OCI-LY7 (cell line): ENCODE results near the gene OR2W1. TPM values are rescaled to one million over a fixed set of nuclear protein-coding genes. Genes with fewer than 3 reads are reported as not detected.

Source experiments
- BruUV-seq: library from RNA; stranded (reverse); fragments of 400-500 nt; replicated peaks from 2 replicates; lab custom pipeline; 2021; lab: Mats Ljungman, UMichigan
- CTCF ChIA-PET: fragments of 300-600 bp; sonication (Branson Sonifier 250); formaldehyde crosslinking; loops from one replicate; lab custom pipeline; 2022; ENCODE audit warnings: antibody characterized with exemption; ENCODE audit not compliant: unreplicated experiment; lab: Charles Lee
- POLR2A ChIA-PET: fragments of 300-600 bp; sonication (Branson Sonifier 250); formaldehyde crosslinking; loops from one replicate; lab custom pipeline; 2022; ENCODE audit warnings: antibody characterized with exemption; lab: Charles Lee
- DNase-seq: peaks from one replicate; pipeline ENCODE4 v3.0.0-alpha.2; 2015; ENCODE audit warnings: low spot score
- H2AFZ ChIP-seq: fragments of 200-600 bp; sonication (generic), shearing (Covaris generic); 2 replicates; pipeline ENCODE4 v1.6.1; 2014; ENCODE audit warnings: mild to moderate bottlenecking, antibody characterized with exemption, low read length, moderate library complexity
- H3K27ac ChIP-seq: fragments of 200-600 bp; sonication (generic); 2 replicates; pipeline ENCODE4 v1.5.1; 2014; ENCODE audit warnings: mixed run types, low read depth, mild to moderate bottlenecking, moderate library complexity, low read length, inconsistent platforms; ENCODE audit not compliant: poor library complexity, severe bottlenecking
- H3K36me3 ChIP-seq: fragments of 200-600 bp; sonication (generic); 2 replicates; pipeline ENCODE4 v1.6.1; 2014; ENCODE audit warnings: mild to moderate bottlenecking, antibody characterized with exemption, low read length, moderate library complexity, mixed read lengths; ENCODE audit not compliant: insufficient read depth
- H3K4me1 ChIP-seq: fragments of 200-600 bp; sonication (generic); 2 replicates; pipeline ENCODE4 v1.5.1; 2014; ENCODE audit warnings: mild to moderate bottlenecking, low read length; ENCODE audit not compliant: insufficient read depth, poor library complexity, severe bottlenecking
- H3K4me2 ChIP-seq: fragments of 200-600 bp; sonication (generic); 2 replicates; pipeline ENCODE4 v1.6.1; 2014; ENCODE audit warnings: mild to moderate bottlenecking, low read length
- H3K4me3 ChIP-seq: fragments of 200-600 bp; sonication (generic); 2 replicates; pipeline ENCODE4 v1.5.1; 2014; ENCODE audit warnings: mild to moderate bottlenecking, low read depth, low read length; ENCODE audit not compliant: poor library complexity, severe bottlenecking
- H3K79me2 ChIP-seq: fragments of 200-600 bp; sonication (generic); 2 replicates; pipeline ENCODE4 v1.6.1; 2016; ENCODE audit warnings: low read depth, mild to moderate bottlenecking, low read length, moderate library complexity, mixed read lengths; ENCODE audit not compliant: insufficient read depth
- H3K9me2 ChIP-seq: fragments of 200-600 bp; sonication (generic); 2 replicates; pipeline ENCODE4 v1.6.1; 2016; ENCODE audit warnings: mild to moderate bottlenecking, low read length, mixed read lengths; ENCODE audit not compliant: insufficient read depth
- H3K9me3 ChIP-seq: fragments of 200-600 bp; sonication (generic); 2 replicates; pipeline ENCODE4 v1.6.1; 2014; ENCODE audit warnings: mild to moderate bottlenecking, mixed run types, low read length, mixed read lengths
- H4K20me1 ChIP-seq: fragments of 200-600 bp; sonication (generic); 2 replicates; pipeline ENCODE4 v1.6.1; 2014; ENCODE audit warnings: mild to moderate bottlenecking, antibody characterized with exemption, low read length, moderate library complexity, mixed read lengths; ENCODE audit not compliant: insufficient read depth
- EZH2phosphoT487 ChIP-seq: fragments of 200-600 bp; sonication (generic); IDR thresholded peaks from 2 replicates; pipeline ENCODE4 v1.6.1; 2018; ENCODE audit warnings: low read depth, borderline replicate concordance, mild to moderate bottlenecking, mixed run types, antibody characterized with exemption, low read length, moderate library complexity, mixed read lengths
- intact Hi-C: fragments of 100-400 bp; cut with micrococcal nuclease; formaldehyde crosslinking; loops from one replicate; pipeline ENCODE4 v1.10.0; 2022; ENCODE audit not compliant: unreplicated experiment
- total RNA-seq, 2 experiments: library from RNA; depleted of rRNA in 1 of 2; stranded (reverse); fragments of >200 nt in 1 of 2; shearing (Covaris generic) in 1 of 2; gene quantifications; 2 replicates each; pipeline ENCODE4 v1.2.3, GENCODE V29; 2014 to 2022
- TF ChIP-seq, protein P1 (sequence below): fragments of 200-600 bp; sonication (generic); conservative IDR thresholded peaks from 2 replicates; pipeline ENCODE4 v1.5.1; 2014; ENCODE audit warnings: mild to moderate bottlenecking, antibody characterized with exemption, low read length, moderate library complexity, mixed read lengths

Gene OR2W1
- total RNA-seq, 2 experiments from 2014 or later, result not detected

DNA sequence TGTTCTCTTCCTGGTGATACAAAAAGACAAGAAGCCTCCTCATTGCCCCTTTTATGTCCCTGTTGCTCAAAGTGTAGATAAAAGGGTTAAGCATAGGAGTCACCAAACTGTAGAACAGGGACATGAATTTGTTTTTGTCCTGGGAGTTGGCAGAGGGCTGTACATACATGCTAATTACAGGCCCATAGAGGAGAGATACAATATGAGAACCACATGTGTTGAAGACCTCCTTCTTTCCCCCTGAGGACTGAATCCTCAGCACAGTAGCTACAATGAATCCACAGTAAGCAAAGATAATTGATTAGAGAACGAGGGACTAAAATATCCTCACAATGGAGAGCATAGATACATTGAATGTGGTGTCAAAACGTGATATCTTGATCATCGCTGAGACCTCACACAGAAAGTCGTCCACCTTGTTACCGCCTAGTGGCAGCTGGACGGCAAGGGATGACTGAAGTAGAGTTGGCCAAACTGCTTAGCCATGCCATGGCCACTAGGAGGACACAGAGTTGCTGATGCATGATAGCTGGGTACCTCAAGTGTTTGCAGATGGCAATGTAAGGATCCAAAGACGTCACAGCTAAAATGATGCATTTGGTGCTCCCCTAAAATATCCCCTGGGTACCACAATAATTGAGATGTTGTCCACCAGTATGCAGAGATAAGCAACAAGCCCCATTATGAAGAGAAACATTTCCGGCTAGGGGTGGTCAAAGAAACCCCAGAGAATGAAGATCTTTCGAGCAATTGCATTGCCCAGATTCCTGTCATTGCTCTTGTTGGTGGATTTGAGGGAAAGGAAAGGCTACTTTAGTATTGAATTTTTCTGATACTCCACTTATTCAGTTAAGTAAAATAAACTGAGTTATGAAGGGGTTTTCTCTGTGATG is 27.1 kb upstream of the OR2W1 start:
- ChIA-PET CTCF (no interaction called here), POLR2A (no interaction called here)
- H3K4me1 ChIP-seq, result no peaks in the 10 kb centered on the region
- no peaks in the 10 kb centered on the region for H4K20me1 ChIP-seq
- H3K9me3 ChIP-seq, result no peaks in the 10 kb centered on the region
- intact Hi-C loops, result no loop called here
- no peaks in the 10 kb centered on the region for H3K9me2 ChIP-seq
- no TSS peak for BruUV-seq
- no peaks in the 10 kb centered on the region for H3K79me2 ChIP-seq
- no peak overlapping the region for H3K4me2 ChIP-seq
- no peak overlapping the region for H2AFZ ChIP-seq
- H3K27ac ChIP-seq, result no peak overlapping the region
- DNase-seq, result peak; percentile 12
- TF ChIP-seq, protein P1, sequence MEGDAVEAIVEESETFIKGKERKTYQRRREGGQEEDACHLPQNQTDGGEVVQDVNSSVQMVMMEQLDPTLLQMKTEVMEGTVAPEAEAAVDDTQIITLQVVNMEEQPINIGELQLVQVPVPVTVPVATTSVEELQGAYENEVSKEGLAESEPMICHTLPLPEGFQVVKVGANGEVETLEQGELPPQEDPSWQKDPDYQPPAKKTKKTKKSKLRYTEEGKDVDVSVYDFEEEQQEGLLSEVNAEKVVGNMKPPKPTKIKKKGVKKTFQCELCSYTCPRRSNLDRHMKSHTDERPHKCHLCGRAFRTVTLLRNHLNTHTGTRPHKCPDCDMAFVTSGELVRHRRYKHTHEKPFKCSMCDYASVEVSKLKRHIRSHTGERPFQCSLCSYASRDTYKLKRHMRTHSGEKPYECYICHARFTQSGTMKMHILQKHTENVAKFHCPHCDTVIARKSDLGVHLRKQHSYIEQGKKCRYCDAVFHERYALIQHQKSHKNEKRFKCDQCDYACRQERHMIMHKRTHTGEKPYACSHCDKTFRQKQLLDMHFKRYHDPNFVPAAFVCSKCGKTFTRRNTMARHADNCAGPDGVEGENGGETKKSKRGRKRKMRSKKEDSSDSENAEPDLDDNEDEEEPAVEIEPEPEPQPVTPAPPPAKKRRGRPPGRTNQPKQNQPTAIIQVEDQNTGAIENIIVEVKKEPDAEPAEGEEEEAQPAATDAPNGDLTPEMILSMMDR, result peak; percentile 63
- TF ChIP-seq EZH2phosphoT487, result no peak
- no peaks in the 10 kb centered on the region for H3K36me3 ChIP-seq
- H3K4me3 ChIP-seq, result no peak overlapping the region

GRCh38 chr6:29051680-29052079 is 6.7 kb upstream of the OR2W1 start:
- CTCF ChIA-PET, result no interaction called here
- DNase-seq, result no peak
- TF ChIP-seq EZH2phosphoT487, result no peak
- Histone ChIP-seq H3K9me3 (no peaks in the 10 kb centered on the region), H4K20me1 (no peaks in the 10 kb centered on the region), H2AFZ (no peak overlapping the region), H3K79me2 (no peaks in the 10 kb centered on the region), H3K9me2 (no peaks in the 10 kb centered on the region), H3K27ac (no peak overlapping the region), H3K4me1 (no peaks in the 10 kb centered on the region), H3K4me3 (no peak overlapping the region), H3K4me2 (no peak overlapping the region), H3K36me3 (no peaks in the 10 kb centered on the region)
- POLR2A ChIA-PET, result no interaction called here
- no TSS peak for BruUV-seq
- intact Hi-C loops, result no loop called here

DNA sequence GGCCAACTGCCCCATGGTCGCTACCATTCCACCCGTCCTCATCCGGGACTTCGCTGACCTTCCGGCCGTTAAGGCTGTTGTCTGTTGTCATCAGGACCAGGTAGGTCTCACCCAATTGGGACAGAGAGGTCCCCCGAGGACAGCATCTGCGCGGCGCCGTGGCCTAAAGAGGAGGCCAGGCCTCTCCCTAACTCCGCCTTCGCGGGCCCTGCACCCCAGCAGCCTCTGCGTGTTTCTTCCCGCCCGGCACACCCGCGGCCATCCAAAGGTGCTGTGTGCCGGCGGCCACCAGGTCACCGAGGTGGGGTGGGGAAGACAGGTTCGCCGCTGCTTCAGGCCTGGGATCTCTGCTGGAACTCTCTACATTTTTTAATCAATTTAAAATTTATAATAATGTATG is 9.0 kb downstream of the OR2W1 start:
- no peak for DNase-seq
- ChIA-PET CTCF (no interaction called here), POLR2A (no interaction called here)
- H3K79me2 ChIP-seq, result no peaks in the 10 kb centered on the region
- no peak overlapping the region for H3K4me3 ChIP-seq
- H3K9me3 ChIP-seq, result no peaks in the 10 kb centered on the region
- H4K20me1 ChIP-seq, result no peaks in the 10 kb centered on the region
- no peak overlapping the region for H3K4me2 ChIP-seq
- BruUV-seq, result no TSS peak
- no peaks in the 10 kb centered on the region for H3K36me3 ChIP-seq
- intact Hi-C loops, result no loop called here
- H3K4me1 ChIP-seq, result peaks cover 3% of the 10 kb centered on the region
- H2AFZ ChIP-seq, result no peak overlapping the region
- no peak overlapping the region for H3K27ac ChIP-seq
- no peak for TF ChIP-seq EZH2phosphoT487
- TF ChIP-seq, protein P1, result no peak
- H3K9me2 ChIP-seq, result no peaks in the 10 kb centered on the region
